Stimulated activated CD8-positive, alpha-beta memory T cell treated with anti-CD3 and anti-CD28 coated beads, Interleukin-15, amount 100 ng/mL, for 48 hours (primary cell): ENCODE data around the gene TP53I11.
A peak's percentile ranks its signal among the peaks of the same experiment; 100 is the strongest.

Source experiments
- DNase-seq, 2 donors: peaks; one replicate each; pipeline ENCODE4 v3.0.0-alpha.2; 2020; ENCODE audit warnings: low read depth in 2 of 2

The TP53I11 gene, protein sequence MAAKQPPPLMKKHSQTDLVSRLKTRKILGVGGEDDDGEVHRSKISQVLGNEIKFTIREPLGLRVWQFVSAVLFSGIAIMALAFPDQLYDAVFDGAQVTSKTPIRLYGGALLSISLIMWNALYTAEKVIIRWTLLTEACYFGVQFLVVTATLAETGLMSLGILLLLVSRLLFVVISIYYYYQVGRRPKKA

GRCh38 chr11:44950625-44951476 lies at the start of gene TP53I11:
Gene TP53I11 (minus strand): TSS chr11:44950883. CDS start chr11:44938335, 12,548 bp downstream.
- peak; percentile 58 to 67 for DNase-seq

- no peak for DNase-seq
Measured at GRCh38 chr11:44999068-44999467, 48.4 kb upstream of the TP53I11 start.

DNA sequence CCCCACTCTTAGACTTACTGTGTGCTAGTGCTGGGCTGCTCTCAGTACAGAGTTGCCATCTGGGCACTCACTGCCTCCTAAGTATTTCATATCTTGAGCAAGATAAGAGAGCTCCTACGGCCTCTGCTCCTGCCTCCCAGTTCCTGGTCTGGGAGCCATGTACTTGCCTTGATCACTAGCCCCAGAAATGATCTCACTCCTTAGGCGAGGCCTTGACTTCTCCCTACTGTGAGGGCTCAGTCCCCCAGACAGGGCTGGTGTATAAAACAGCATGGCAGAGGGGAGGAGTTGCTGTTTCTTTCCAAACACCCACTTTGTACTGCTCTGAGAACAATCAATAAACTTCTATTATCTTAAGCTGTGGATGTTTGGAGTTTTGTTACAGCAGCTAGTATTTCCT lies 47.4 kb upstream of the TP53I11 start:
- DNase-seq = no peak

- no peak for DNase-seq
Measured at GRCh38 chr11:44997566-44997965, 46.9 kb upstream of the TP53I11 start.

GRCh38 chr11:44994753-44995152 lies 44.1 kb upstream of the TP53I11 start:
- no peak for DNase-seq

DNA sequence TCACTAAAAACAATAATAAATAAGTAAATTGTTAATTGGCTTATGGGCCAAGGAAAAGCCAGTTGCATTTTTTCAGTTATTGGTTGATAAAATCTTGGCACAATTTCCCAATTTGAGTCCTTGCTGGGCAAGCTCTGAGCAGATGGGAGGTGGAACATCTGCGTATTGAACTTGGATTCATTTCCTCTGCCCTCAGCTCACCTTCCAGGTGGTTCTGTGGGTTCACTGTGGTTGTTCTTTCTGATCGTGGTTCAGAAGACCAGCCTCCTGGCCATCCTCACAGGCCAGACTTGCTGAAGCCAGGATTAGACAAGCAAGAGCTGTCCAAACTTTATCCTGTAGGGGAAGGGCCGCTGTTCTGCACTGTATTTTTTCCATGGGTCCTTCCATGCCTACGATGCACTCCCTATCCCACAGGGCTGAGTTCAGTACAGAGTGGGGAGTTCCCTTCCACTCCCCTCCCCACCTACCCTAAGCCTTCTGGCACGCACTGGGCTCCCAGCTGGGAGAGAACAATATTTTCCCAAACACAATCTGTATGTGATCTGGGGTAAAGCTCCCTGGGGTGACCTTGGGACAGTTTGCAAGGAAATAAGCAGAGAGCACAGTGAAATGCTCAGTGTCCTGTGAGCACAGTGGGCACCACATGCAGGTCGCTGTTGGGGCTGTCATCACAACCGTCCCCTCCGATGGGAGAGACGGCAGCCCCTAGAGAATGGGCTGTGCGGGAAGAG lies 43.5 kb upstream of the TP53I11 start:
- no peak for DNase-seq

GRCh38 chr11:44992774-44993173 lies 42.1 kb upstream of the TP53I11 start:
- DNase-seq = no peak

- DNase-seq = no peak
Measured at GRCh38 chr11:44992181-44992582, 41.5 kb upstream of the TP53I11 start.

GRCh38 chr11:44990665-44991064 lies 40.0 kb upstream of the TP53I11 start:
- no peak for DNase-seq

DNA sequence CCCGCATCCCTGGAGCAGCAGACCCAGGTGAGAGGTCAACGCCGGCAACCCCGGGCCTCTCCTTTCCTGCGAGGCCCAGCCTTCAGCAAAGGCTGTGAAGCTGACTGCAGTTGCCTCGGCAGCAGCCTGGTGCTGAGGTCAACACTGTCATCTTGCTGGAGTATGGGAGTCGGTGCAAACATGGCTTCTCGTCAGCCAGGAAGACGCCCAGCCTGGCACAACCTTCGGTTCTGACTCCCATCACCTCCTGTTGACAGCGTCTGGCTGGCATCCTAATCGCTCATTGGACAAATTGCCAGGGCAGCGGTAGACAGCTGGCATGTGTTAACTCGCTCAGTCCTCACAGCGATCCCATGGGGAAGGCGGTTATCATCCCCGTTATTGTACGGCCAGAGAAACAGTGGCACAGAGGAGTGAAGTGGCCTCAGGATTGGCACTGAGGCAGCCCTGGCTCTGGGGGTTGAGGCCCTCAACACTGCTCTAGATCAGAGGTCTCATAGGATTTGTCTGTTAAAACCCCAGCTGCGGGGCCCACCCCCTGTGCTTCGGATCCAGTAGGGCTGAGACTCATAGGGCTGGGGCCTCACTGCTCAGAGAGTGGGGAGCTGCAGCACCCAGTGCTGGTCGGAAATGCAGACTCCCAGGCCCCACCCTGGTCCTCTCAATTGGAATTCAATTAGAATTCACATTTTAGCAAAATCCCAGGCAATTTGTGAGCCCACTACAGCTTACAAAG lies 39.3 kb upstream of the TP53I11 start:
- DNase-seq = no peak

DNA sequence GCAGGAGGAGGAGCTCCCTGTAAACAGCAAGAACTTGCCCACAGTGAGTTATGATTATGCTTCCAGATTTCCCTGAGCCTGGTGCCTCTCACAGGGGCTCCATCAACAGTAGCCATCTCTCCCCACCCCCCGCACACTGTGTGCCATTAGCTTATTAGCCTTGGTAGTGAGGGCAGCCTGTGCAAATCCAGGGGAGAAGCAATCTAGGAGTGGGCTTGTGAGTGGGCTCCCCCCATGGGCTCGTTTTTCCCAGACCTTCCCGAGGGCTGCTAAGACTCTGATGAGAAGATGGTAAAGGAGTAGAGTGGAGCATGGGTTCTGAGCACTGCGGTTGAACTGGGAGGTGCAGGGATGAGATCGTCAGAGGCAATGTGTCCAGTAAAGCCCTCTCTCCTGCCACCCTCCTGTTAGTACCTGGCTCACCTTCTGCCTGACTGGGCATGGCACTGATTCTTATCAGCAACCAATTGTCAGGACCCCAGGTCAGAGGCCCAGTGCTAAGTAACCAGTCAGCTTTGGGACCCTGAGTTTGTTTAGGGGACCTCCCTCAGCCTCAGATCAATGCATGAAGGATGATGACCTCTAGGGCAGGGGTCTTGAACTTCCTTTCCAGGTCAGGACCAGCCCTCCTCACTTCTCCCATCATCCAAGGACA lies 38.4 kb upstream of the TP53I11 start:
- DNase-seq = no peak

DNA sequence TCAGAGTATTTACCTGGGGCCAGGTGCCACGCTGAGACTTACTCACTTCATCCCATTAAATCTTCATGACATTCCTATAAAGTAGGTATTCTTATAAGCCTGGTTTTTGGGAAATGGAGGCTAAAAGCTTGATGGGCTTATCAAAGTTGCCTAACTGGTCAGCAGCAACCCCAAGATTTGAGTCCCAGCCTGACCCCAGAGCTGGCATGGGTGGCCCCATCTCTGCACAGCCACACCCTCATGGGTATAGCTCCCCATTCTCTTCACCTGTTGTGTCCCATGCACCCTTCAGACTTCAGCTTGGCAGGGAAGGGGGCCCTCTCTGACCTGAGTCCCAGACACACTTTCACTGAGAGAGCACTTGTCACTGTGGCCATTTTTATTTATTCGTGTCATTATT lies 37.4 kb upstream of the TP53I11 start:
- DNase-seq = no peak

GRCh38 chr11:44987506-44987905 lies 36.8 kb upstream of the TP53I11 start:
- no peak for DNase-seq

GRCh38 chr11:44986315-44986714 lies 35.6 kb upstream of the TP53I11 start:
- DNase-seq = no peak

- no peak for DNase-seq
Measured at GRCh38 chr11:44985721-44986120, 35.0 kb upstream of the TP53I11 start.

- no peak for DNase-seq
Measured at GRCh38 chr11:44983786-44984185, 33.1 kb upstream of the TP53I11 start.

DNA sequence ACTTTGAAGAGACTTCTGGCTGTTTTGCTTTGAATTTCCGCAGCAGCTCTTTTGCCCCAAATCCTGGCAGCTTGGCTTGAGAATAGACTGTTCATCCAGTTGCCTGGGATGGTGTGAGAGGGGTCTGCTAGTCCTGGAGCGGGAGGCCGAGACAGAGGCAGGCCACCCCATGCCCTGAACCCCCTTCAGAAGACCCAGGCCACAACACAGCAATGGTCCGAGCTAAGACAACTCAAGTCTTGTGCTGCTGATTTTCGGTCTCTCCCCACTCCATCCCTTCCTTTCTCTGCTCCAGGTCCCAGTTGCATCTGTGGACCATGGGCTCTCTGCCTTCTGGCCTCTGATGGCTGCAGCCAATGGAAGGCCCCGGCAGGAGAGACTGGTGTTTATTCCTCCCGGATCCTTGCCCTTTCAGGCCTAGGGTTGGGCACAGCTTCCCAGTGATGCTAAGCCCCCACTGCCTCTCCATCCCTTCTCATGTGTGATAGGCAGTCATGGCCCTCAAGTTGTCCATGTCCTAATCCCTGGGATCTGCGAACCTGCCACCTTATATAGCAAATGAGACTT lies 31.9 kb upstream of the TP53I11 start:
- no peak for DNase-seq

GRCh38 chr11:44980533-44981427 lies 30.1 kb upstream of the TP53I11 start:
- no peak for DNase-seq

DNA sequence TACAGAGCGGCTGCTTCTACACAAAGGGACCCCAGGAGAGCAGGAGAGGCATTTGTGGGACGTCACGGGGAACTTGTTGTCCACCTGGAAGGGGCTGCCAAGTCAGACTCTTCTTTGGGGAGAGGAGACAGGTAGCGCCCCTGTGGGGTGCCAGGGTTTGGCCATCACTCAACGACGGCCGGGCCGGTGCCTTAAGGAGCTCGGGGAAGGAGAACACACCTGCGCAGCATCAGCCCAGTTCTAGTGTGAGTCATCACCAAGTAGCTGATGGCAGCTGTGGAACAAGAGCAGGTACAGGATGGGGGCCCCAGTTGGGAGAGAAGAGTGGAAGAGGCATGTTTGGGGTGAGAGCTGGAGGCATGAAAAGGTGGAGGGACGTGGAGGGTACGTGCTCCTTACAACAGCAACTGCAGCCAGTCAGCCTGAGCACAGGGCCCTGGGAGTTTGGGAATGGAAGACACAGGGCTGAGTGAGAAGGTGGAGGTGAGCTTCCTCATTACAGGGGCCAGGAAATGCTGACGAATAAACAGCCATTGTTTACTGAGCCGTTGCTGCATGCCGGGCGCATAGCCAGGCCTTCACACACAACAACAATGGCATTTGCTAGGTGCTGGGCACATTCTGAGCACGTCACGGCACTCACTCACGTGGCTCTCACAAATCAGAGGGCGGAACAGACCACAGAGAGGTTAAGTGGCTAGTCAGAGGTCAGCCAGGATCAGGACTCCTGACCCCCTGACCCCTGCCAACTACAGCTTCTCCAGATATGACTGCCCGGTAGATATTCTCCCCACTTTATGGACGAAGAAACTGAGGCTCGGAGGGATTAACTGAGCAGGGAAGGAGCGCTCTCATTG lies 29.1 kb upstream of the TP53I11 start:
- DNase-seq = no peak
